Cerebellar nuclear complex (tissue), 1 donor: ENCODE measurements around the gene GADD45GIP1.

ENCODE experiments used
- DNase-seq, 2 experiments: peaks; one replicate each; lab custom pipeline; 2025; lab: John Stamatoyannopoulos, UW

The GADD45GIP1 gene

DNA sequence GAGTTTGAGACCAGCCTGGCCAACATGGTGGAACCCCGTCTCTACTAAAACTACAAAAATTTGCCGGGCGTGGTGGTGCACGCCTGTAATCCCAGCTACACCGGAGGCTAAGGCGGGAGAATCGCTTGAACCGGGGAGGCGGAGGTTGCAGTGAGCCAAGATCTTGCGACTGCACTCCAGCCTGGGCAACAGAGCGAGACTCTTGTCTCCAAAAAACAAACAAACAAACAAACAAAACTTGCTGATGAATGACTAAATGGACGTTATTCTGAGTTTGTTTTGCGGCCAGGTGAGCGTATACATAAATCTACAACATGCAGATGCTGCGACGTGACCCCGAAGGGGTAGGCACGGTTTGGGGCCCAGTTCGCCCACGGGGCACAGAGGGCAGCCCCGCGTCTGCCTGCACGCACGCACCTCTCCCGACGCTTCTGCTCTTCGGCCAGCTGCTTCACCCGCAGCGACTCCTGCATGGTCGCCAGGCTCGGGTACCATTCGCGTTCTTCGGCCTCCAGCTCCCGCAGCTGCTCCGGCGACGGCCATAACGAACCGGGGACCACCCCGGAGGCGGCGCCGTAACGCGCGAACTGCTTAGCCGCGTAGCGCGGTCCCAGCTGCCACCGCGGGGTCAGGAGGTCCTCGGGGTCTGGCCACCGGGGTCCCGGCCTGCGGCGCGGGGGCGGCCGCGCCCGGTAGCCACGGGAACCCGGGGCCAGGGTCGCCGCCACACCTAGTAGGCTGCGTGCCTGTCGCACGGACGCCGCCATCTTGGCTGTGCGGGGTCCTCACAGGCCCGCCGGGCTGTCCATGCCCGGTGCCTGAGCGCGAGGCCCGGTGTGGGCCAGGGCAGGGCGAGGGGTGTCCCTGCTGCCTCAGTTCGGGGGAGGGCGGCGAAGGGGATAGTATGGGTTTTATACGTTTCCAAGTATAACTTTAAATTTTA lies at the start of gene GADD45GIP1:
Gene GADD45GIP1, minus strand, starts transcription at position 778 of the 943 bp plus-strand sequence. Its CDS starts 11 bp downstream, at position 767.
- peak in 1 of 2 experiments; percentile 55 for DNase-seq

DNA sequence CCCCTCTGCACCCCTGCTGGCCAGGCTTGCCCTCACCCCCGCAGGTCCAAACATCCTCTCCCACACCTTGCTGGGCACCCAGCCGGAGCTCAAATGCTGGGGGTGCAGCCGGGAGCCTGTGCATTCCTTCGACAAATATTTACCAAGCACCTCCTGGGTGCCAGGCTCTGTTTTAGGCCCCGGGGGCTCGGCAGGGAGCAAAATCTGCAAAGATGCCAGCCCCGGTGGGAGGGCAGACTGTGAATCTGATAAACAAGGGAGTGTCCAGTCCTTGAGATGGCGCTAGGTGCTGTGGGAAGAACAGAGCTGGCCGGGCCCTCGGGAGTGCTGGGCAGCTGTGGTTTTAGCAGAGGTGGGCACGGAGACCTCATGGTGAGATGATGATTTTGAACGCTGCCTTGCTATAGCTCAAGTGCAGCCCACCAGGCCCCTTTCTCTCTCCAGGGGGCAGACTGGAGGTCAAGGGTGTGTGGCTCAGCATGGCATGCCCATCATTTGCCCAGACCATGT lies 48.9 kb upstream of the GADD45GIP1 start:
- no peak for DNase-seq

DNA sequence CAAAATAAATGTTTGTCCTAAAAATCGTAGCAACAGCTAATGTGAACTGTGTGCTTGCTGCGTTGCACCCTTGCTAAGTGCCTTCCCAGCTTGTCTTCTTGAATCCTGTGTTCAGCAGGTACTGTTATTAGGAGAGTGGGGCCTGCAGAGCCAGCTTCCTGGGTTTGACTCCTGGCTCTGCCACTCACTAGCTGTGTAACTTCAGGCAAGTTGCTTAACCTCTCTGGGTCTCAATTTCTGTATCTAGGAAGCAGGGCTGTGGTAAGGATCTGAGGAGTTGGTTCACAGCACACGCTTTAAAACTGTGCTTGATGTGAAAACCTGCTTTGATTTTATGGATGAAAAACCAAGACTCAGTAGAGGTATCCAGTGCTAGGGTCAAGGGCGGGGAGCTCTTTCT lies 48.2 kb upstream of the GADD45GIP1 start:
- DNase-seq = no peak

DNA sequence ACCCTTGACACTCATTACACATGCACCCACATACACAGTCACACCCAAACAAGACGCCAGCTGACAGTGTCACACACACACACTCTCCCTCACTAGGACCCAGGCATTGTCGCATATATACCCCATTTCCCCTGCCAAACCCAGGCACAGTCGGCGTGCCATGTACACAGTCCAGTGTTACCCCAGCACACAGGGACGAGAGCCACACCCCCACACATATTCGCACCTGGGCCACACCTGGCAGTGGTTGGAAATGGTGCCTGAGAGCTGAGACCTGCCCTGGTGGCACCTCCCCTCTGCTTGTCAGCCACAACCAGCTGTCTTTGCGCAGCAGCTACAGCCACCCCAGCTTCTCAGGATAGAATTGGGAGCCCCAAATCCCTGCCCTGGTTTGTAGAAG lies 47.2 kb upstream of the GADD45GIP1 start:
- DNase-seq = no peak

DNA sequence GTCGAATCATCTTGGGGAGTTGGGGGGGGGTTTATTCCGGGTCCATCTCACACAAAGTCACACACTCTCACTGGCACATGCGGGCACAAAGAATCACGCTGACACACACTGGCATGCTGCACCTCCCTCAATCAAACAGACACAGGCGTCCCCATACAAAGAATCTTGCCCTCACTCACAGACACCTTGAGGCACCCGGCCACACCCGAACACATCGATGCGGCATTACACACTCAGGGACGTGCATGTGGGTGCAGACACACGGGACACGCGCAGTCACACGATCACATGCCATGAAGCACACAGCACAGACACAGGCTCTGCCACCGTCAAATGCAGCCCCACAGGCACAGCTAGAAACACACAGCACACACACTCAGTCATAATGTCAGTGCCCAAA lies 46.1 kb upstream of the GADD45GIP1 start:
- DNase-seq = no peak

DNA sequence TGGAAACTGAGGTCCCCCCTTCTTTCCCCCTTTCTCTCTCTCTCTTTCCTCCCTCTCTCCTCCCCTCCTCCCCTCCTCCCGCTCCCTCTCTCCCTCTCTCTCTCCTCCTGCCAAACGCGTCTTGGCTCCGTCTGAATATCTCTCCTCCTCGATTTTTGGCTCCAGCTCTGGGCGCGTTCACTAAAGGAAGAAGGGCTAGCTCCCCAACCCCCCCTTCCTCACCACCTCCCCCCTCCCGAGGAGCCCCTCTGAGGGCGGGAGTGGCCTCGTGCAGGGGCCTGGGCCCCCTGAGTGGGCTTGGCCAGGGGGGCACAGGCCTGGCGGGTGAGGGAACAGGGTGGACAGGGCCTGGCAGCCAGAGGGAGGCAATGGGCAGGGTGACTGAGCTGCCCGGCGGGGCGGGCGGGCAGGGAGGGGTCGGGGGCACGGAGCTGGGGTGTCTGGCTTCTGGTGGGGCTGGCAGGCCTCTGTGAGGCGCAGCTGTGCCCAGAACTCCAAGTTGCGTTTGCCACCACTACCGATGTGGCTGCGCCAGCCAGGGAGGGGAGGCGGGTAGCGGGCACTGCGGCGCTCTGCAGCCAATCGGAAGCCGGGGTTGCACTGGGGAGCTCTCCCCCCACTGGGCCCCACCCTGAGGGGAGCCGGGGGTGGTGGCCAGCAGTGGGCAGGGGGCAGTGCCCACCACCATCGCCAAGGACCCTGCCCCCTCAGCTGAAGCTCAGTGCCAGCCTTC lies 45.3 kb upstream of the GADD45GIP1 start:
- DNase-seq = peak; percentile 37 to 56

DNA sequence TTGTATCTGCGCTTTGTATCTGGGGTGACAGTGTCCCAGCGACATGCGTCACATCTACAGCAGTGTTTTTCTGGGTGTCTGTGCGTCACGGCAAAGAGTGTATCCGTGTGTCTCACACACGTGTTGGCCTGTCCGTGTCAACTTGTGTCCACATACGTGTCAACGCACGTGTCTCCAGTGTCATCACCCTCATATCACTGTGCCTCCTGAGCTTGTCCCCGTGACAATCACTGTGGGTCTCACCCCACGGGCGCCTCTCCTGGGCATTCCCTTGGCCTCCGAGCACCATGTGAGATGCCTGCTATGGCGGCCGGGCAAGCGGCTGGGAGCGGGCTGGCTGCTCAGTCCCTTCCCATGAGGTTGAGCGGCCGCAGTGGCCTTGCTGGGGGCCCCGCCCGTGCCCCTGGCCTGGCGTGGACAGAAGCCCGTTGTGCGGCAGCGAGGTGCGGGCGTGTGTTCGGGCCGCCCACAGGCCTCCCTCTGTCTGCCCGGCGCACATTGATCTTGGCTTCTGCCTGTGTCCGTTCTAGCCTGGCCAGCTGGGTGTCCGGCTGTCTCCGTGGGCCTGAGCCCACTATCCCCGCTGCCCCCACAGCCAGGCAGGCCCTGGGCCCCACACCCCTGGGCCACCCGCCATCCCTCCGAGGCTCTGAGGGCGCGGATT lies 44.6 kb upstream of the GADD45GIP1 start:
- no peak for DNase-seq

DNA sequence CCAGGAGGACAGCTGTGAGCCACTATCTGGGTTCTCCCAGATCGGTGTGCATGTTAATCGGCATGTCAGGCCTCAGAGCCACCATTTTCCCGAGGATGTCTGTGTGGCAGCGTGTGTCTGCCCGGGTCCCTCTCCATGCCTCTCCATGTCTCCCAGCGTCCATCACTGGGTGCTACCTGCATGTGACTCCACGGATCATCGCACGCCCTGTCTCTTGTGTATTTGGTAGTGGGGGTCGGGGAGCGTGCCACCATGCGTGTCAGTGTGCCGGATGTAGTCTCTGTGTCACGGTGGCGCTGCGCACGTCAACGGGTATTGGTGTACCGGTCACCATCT lies 44.1 kb upstream of the GADD45GIP1 start:
- no peak for DNase-seq

DNA sequence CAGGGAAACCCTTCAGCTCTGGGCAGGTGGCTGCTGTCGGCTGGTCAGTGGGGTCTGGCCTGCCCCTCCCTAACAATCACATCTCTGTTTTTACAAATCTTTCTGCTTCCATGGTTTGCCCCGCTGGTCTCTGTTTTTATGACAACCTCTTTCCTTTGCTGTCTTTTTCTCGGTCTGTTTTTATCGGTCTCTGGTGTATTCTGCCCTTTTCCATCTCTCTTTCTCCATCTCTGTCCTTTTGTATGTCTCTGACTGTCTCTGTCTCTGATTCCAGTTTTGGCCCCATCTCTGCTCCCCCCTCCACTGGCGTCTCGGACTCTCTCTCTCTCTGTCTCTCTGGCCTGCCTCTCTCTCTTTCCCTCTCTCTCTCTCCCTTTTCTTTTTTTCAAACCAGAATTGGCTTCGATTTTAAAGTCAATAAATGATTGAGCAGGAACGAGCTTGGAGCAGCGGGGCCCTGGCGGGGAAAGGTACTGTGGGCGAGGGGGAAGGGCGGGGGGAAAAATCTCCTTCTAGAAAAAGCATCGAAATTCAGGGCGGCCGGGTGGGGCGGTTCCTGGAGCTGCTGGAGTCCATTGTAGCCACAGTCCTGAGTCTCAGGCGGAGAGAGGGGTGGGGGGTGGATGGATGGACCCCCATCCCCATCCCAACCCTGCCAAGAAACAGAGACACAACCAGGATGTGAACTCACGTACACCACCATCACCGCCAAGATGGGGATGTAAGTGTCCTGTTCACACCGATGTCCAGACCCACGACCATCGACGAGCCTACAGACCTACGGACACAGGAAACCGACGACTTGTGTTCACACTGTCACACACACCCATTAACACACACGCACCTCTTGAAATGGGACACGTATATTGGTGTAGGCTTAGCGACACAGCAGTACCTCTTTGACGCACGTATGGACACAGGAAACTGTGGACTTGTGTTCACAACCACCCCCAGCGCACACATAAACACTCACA lies 41.2 kb upstream of the GADD45GIP1 start:
- no peak for DNase-seq

DNA sequence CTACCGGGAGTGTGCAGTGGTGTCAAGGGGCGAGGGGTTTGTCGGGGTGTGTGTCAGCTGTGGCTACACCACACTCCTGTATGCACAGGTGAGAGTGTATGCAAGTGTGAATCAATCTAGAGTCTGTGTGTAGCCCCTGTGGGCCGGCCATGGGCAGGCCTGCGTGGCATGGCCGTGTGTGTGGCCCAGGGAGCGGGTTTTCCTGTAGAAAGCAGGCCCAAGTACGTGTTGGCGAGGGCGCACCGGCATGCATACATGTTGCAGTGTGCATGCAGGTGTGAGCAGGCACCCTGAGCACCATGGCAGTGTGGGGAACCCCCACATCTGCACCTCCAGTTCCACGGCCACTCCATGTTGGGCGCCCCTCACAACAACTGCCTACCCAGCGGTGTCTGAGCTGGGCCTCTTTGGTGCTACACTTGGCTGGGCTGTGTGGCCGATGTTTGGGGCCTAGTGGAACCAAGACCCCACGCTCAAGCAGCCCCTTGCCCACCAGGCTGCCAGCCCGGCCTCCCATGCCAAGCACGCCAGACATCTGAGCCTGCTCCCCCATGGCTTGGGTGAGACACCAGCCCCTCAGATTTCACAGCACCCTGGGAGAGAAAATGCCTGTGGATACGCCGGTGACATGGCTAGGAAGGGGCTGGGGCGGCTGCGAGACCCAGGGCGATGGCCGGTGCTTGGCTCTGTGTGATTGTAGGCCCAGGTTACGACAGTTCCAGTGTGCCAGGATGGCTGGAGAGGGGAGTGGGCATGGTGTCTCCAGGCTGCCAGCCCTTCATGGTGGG lies 40.4 kb upstream of the GADD45GIP1 start:
- DNase-seq = no peak

DNA sequence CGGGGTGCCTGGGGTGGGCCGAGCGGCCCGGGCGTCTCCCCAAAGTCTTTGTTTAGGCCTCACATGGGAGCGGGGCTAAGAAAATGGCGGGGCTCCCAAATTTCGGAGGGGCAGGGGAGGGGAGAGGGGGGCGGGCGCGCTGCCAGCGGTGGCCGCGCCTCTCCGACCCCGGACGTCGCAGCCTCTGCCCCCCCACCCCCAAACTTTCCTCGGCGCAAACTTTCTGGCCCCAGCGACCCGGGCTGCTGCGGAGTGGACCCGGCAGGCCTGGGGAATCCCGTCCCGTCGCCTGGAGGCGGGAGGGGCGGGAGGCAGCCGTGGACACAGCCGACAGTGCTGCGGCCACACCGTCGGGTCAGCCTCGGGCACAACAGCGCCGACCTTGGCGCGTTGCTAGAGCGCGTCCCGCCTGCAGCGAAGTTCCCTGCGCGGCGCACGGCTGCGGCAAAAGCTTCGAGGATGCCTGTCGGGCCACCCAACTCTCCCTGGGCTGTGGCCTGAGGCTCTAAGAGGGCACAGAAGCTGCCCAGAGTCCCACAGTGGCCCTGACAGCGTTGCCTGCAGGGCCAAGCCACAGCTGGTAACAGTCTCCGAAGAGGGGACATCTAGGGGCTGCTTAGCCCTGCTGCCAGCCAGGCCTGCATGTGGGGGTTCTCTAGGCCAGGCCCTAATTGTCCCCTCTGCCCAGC lies 39.5 kb upstream of the GADD45GIP1 start:
- DNase-seq = no peak

DNA sequence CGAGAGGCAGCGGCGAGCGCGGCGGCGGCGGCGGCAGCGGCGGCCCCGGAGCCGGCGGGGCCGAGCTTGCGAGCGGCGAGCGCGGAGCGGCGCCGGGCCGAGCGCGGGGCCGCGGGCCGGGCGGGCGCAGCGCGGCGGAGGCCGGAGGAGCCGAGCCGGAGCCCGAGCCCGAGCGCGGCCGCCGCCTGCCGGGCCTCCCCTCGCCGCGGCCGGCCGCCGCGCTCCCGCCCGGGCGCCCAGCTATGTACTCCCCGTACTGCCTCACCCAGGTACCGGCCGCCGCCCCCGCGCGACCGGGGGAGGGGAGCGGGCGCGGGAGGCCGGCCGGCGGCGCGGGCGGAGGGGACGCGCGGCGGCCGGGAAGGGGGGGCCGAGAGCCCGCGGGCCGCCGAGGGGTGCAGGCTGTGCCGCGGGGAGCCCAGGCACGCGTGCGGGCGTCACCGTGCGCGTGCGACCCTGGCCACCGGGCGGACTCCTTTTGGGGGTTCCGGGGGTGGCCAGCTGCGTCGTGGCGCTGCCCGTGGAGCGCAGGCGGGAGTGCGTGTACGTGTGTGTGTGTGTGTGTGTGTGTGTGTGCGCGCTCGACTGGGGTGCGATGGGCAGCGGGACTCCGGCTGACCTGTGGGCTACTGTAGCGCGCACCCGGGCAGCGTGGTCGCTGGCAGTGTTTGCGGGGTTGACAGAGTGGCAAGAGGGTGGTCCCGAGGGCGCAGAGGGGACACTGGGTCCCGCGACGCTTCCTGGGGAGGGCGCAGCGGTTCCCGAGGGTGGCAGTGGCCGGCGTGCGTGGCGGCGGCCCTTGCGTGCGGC lies 38.8 kb upstream of the GADD45GIP1 start:
- no peak for DNase-seq

DNA sequence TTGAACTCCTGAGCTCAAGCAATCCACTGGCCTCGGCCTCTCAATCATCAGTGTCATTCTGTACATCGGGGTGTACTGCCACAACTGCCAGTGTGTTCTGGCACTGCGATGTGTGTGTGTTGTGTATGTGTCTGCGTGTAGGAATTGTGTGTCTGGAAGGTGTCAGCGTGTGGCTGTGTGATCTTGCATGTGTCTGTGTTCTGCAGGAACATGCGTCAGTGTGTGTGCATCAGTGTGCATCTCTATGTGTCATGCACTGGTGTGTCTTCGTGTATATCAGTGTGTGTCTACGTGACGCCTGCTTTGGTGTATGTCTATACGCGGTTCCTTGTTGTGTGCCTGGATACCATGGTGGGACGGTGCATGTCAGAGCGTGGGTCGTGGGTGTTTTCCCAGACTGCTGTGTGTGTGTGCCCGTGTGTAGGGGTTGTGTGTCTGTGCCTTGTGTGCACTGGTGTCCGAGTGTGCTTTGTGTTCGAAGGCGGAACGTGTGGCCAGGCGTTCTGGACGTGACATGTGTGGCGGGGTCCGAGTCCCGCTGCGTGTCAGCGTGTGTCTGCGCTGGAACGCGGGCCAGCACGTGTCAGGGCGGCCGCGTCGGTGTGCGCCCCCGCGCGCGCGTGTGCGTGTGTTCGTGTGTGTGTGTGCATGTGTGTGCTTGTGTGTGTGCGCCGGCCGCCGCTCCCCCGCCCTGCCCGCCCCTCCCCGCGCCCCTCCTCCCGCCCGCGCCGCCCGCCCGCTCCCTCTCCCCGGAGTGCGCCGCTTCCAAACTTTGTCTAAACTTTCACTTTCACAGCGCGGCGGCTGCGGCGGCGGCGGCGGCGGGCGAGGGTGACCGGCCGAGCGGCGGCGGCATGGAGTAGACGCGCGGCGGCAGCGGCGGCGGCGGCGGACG lies 37.9 kb upstream of the GADD45GIP1 start, which contains the start of gene NFIX:
Gene NFIX, plus strand, starts transcription at position 775 of the 895 bp plus-strand sequence. CDS start 363 bp downstream, outside the sequence.
- no peak for DNase-seq

DNA sequence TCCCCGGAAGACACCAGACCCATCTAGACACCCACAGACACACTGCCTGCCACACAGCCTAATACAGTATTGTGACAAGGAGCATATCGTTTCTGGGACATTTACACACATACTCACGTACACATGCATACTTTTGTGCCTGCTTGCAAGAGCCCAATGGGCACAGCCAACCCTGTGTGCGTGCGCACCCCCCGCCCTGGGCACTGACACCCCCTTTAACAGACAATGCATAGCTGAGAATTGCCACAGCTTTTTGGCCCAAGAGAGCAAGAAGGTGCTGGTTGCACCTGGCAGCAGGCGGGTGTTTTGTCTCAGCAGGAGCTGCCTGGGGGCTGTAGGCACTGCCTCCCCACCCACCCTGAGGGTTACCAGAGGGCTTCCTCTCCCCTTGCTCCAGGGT lies 36.5 kb upstream of the GADD45GIP1 start:
- DNase-seq = no peak

DNA sequence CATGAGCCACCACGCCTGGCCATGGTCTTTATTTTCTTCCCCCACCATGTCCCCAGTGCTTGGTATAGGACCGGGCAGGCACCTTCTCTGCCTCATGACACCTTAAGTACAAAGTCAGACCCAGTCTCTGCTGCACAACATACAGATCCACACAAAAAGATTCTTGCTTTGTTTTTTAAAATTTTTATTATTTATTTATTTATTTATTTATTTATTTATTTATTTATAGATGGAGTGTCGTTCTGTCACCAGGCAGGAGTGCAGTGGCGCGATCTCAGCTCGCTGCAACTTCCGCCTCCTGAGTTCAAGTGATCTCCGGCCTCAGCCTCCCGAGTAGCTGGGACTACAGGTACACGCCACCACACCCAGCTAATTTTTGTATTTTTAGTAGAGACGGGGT lies 35.7 kb upstream of the GADD45GIP1 start:
- no peak for DNase-seq

DNA sequence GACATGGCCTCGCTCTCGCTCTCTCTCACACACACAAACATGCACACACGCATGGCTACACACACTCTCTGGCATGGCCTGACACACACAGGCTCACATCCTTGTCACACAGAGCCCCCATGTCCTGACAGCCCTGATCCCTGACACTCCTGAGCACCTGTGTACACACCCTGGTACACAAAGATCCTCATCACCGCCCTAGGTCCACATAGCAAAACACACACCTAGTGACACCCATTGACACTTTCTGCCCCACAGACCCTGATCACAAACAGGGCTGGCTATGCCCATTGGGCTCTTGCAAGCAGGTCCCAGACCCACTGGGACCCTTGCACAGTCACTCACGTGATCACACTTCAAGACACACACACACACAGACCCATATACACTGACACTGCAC lies 34.3 kb upstream of the GADD45GIP1 start:
- no peak for DNase-seq

DNA sequence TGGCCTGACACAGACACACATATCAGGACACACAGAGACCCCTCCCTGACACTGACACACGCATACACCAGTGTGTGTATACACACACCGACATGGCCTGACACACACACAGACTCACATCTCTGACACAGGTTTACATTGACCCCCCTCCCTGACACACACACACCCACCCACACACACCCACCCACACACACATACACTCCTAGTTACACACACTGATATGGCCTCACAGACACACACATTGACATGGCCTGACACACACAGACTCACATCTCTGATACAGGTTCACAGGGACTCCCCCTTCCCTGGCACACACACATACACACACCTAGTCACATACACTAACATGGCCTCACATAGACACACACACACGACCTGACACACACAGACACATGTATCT lies 33.8 kb upstream of the GADD45GIP1 start:
- DNase-seq = no peak

DNA sequence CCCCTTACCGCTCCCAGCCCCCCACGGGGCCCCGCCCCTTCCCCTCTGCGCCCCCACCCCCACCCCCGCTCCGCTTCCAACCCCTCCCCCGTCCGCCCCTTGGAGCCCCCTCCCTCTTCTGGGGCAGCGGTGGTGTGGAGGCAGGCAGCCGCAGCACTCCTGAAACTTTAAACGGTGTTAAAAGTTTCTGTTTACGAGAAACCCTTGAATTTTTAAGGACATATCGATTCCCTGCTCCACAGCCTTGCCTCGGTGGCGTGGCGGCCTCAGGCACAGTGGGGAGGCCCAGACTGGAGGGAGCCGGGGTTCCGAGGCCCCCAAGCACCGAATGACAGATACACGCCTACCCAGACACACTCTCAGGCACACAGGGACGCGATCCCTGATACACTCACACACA lies 33.4 kb upstream of the GADD45GIP1 start:
- no peak for DNase-seq
